Ovary (tissue), 3 donors: ENCODE results near the gene RAG1.

Experiments
- CTCF ChIP-seq, 3 donors: fragments of 450-650 bp in 2 of 3; fragments of 200-600 bp in 1 of 3; IDR thresholded peaks; one replicate each; pipeline versions ENCODE4 v1.5.1 to v1.8.0; 2016 to 2022; ENCODE audit warnings: antibody characterized with exemption in 3 of 3, mild to moderate bottlenecking in 1 of 3
- EP300 ChIP-seq: sonication (generic); formaldehyde crosslinking; IDR thresholded peaks from one replicate; pipeline ENCODE4 v1.6.1; 2017; ENCODE audit warnings: antibody characterized with exemption
- donor health status: DM: no; HTN: no; CAD: no.

- TF ChIP-seq EP300 (no peak), CTCF (IDR thresholded peaks at IDR 0.05) (no peak)
These were observed 13.7 kb downstream of the RAG1 start for GRCh38 chr11:36581536-36581935.
